GM18868 (cell line): ENCODE data around the gene TRPC6.
"Not testable (repeated sequence)": the region's sequence is repeated elsewhere in the genome, so short reads cannot be mapped to it uniquely, and the experiment has no call there.

ENCODE experiments used
- ATAC-seq: cut with Tn5 transposase; IDR thresholded peaks from one replicate; pipeline ENCODE4 v1.9.1; 2021; ENCODE audit warnings: mild to moderate bottlenecking, moderate library complexity; ENCODE audit not compliant: unreplicated experiment

Gene TRPC6

GRCh38 chr11:101458161-101458560 lies 125.6 kb downstream of the TRPC6 start:
- no peak for ATAC-seq

- no peak for ATAC-seq
These were observed 127.0 kb downstream of the TRPC6 start for GRCh38 chr11:101456812-101457211.

GRCh38 chr11:101453682-101454081 lies 130.1 kb downstream of the TRPC6 start:
- no peak for ATAC-seq

GRCh38 chr11:101448881-101449442 lies 134.8 kb downstream of the TRPC6 start:
- no peak for ATAC-seq

- no peak for ATAC-seq
These were observed 137.1 kb downstream of the TRPC6 start for GRCh38 chr11:101446726-101447125.

GRCh38 chr11:101446238-101446637 lies 137.6 kb downstream of the TRPC6 start:
- ATAC-seq = no peak

GRCh38 chr11:101445761-101446160 lies 138.0 kb downstream of the TRPC6 start:
- ATAC-seq = no peak

GRCh38 chr11:101444851-101445250 lies 139.0 kb downstream of the TRPC6 start:
- ATAC-seq = no peak

GRCh38 chr11:101444164-101444563 lies 139.6 kb downstream of the TRPC6 start:
- ATAC-seq = no peak

- no peak for ATAC-seq
These were observed 140.8 kb downstream of the TRPC6 start for GRCh38 chr11:101442936-101443521.

GRCh38 chr11:101442171-101442570 lies 141.6 kb downstream of the TRPC6 start:
- ATAC-seq = no peak

GRCh38 chr11:101441747-101442146 lies 142.1 kb downstream of the TRPC6 start:
- no peak for ATAC-seq

GRCh38 chr11:101439488-101439887 lies 144.3 kb downstream of the TRPC6 start:
- ATAC-seq = no peak

GRCh38 chr11:101438708-101439107 lies 145.1 kb downstream of the TRPC6 start:
- ATAC-seq = not testable (repeated sequence)

- no peak for ATAC-seq
These were observed 145.7 kb downstream of the TRPC6 start for GRCh38 chr11:101438126-101438525.

- peak; percentile 78 for ATAC-seq
These were observed 147.2 kb downstream of the TRPC6 start for GRCh38 chr11:101436511-101437142.

- no peak for ATAC-seq
These were observed 148.3 kb downstream of the TRPC6 start for GRCh38 chr11:101435408-101435973.

GRCh38 chr11:101434026-101434643 lies 149.7 kb downstream of the TRPC6 start:
- no peak for ATAC-seq

- no peak for ATAC-seq
These were observed 150.7 kb downstream of the TRPC6 start for GRCh38 chr11:101433151-101433550.

- ATAC-seq = peak; percentile 51
These were observed 153.9 kb downstream of the TRPC6 start for GRCh38 chr11:101429703-101430540.

- ATAC-seq = peak; percentile 71
These were observed 154.9 kb downstream of the TRPC6 start for GRCh38 chr11:101428918-101429317.
